HG03469 (cell line): ENCODE results near the gene DGCR6.
"Not testable (repeated sequence)": the region's sequence is repeated elsewhere in the genome, so short reads cannot be mapped to it uniquely, and the experiment has no call there.

Source experiments
- ATAC-seq: cut with Tn5 transposase; IDR thresholded peaks from one replicate; pipeline ENCODE4 v1.9.1; 2021; ENCODE audit warnings: mild to moderate bottlenecking, moderate library complexity, moderate number of reproducible peaks; ENCODE audit not compliant: unreplicated experiment

The DGCR6 gene

GRCh38 chr22:18929459-18929858 lies 23.3 kb downstream of the DGCR6 start:
- ATAC-seq = no peak

GRCh38 chr22:18931905-18932652 lies 26.0 kb downstream of the DGCR6 start:
- ATAC-seq = no peak

GRCh38 chr22:18933914-18934313 lies 27.8 kb downstream of the DGCR6 start:
- no peak for ATAC-seq

- ATAC-seq = not testable (repeated sequence)
Measured at GRCh38 chr22:18934688-18935087, 28.6 kb downstream of the DGCR6 start.

- ATAC-seq = no peak
Measured at GRCh38 chr22:18935889-18936529, 29.9 kb downstream of the DGCR6 start, which contains the start of gene PRODH. PRODH (minus strand) TSS chr22:18936293; CDS start chr22:18936287, 6 bp downstream.

- not testable (repeated sequence) for ATAC-seq
Measured at GRCh38 chr22:18938691-18939090, 32.6 kb downstream of the DGCR6 start.

GRCh38 chr22:18947105-18947504 lies 41.0 kb downstream of the DGCR6 start:
- ATAC-seq = not testable (repeated sequence)

GRCh38 chr22:18947905-18948304 lies 41.8 kb downstream of the DGCR6 start:
- ATAC-seq = no peak

GRCh38 chr22:18950141-18950540 lies 44.0 kb downstream of the DGCR6 start:
- ATAC-seq = no peak

- ATAC-seq = no peak
Measured at GRCh38 chr22:18952022-18952421, 45.9 kb downstream of the DGCR6 start.

GRCh38 chr22:18953128-18953527 lies 47.0 kb downstream of the DGCR6 start:
- not testable (repeated sequence) for ATAC-seq

GRCh38 chr22:18954303-18954989 lies 48.3 kb downstream of the DGCR6 start:
- ATAC-seq = not testable (repeated sequence)

- no peak for ATAC-seq
Measured at GRCh38 chr22:18954990-18955571, 49.0 kb downstream of the DGCR6 start.

- ATAC-seq = no peak
Measured at GRCh38 chr22:18955696-18956095, 49.6 kb downstream of the DGCR6 start.

- ATAC-seq = not testable (repeated sequence)
Measured at GRCh38 chr22:18956121-18956895, 50.2 kb downstream of the DGCR6 start.

GRCh38 chr22:18956956-18957355 lies 50.8 kb downstream of the DGCR6 start:
- not testable (repeated sequence) for ATAC-seq

GRCh38 chr22:18957621-18958320 lies 51.7 kb downstream of the DGCR6 start:
- ATAC-seq = not testable (repeated sequence)

- ATAC-seq = not testable (repeated sequence)
Measured at GRCh38 chr22:18958321-18958705, 52.2 kb downstream of the DGCR6 start.

GRCh38 chr22:18958738-18959137 lies 52.6 kb downstream of the DGCR6 start:
- not testable (repeated sequence) for ATAC-seq

GRCh38 chr22:18959266-18959665 lies 53.1 kb downstream of the DGCR6 start:
- not testable (repeated sequence) for ATAC-seq
